GM21526 (cell line): ENCODE measurements around the gene VCL.
"Not testable (repeated sequence)": the region's sequence is repeated elsewhere in the genome, so short reads cannot be mapped to it uniquely, and the experiment has no call there.

Experiments
- ATAC-seq: cut with Tn5 transposase; IDR thresholded peaks from one replicate; pipeline ENCODE4 v1.9.1; 2021; ENCODE audit warnings: moderate library complexity; ENCODE audit not compliant: unreplicated experiment, low FRiP score

The VCL gene

DNA sequence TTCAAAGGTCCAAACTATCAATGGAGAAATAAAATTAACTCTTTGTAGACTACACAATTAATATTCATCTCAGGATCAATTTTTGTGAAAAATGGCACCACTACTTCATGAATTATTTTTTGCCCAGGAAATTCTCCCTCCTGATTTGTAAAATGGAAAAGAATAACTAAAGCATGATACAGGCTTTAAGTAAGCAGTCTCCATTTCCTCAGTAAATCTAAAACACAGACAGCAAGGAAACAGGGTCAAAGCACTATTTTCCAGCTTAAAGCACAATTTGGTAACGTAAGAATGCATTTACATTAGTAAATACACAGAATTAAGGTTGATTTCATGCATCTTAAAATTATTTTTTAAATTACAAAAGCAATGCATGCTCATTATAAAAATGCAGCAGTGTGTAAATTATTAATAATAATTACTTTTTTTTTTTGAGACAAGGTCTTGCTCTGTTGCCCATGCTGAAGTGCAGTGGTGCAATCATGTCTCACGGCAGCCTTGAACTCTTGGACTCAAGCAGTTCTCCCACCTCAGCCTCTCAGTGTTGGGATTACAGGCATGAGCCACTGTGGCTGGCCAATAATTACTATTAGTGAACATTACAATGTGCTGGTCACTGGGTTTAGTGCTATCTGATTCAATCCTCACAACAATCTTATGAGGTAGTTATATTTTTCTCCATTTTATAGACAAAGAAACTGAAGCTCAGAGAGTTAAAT is 26.1 kb upstream of the VCL start:
- no peak for ATAC-seq

DNA sequence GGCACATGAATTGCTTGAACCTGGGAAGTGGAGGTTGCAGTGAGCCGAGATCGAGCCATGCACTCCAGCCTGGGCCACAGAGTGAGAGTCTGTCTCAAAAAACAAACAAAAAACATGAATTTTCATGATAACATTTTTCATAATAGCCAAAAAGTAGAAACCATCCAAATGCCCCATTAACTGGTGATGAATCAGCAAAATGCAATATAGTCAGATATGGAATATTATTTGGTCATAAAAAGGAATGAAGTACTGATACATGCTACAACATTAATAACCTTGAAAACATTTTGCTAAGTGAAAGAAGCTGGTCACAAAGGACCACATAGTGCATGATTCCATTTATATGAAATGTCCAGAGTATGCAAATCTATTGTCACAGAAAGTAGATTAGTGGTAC is 24.5 kb upstream of the VCL start:
- no peak for ATAC-seq

DNA sequence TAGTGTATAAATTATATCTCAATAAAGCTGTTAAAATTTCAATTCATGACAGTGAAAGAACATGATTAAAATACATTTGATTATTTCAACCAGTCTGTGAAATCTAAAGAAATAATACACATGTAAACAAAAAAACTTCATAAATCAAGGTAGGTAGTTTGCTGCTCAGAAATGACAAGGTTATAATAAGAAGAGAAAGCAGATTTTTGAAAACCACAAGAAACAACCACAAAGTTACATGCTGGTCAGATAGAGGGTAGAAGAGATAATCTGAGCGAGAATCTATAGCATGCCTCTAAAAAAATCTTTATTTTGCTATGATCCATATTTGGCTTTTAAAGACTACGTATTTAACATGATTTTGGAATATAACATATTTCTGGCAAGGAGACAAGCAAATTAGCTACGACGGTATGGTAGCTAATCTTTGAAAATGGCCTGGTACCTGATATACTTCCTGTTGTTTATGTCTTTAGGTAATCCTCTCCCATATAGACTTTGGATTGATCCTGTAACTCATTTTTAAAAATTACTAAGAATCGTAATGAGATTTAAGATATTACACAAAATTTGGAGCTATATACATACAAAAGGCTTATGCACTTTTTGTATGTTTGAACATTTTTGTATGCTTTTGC is 23.5 kb upstream of the VCL start:
- no peak for ATAC-seq

DNA sequence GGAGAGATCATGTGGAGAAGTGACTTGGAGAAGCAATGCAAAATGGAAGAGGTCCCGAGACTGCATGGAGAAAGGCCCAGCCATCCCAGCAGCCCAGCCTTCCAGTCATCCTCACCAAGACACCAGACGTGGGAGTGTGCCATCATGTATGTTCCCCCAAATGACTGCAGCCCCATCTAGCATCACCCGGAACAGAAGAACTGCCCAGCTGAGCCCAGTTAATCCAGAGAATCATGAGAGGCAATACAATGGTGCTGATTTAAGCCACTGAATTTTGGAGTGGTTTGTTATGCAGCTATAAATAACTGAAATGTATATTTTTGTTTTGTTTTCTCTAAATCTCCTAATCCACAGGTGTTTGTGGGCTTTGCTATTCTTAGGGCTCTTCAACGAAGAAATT is 22.5 kb upstream of the VCL start:
- no peak for ATAC-seq

DNA sequence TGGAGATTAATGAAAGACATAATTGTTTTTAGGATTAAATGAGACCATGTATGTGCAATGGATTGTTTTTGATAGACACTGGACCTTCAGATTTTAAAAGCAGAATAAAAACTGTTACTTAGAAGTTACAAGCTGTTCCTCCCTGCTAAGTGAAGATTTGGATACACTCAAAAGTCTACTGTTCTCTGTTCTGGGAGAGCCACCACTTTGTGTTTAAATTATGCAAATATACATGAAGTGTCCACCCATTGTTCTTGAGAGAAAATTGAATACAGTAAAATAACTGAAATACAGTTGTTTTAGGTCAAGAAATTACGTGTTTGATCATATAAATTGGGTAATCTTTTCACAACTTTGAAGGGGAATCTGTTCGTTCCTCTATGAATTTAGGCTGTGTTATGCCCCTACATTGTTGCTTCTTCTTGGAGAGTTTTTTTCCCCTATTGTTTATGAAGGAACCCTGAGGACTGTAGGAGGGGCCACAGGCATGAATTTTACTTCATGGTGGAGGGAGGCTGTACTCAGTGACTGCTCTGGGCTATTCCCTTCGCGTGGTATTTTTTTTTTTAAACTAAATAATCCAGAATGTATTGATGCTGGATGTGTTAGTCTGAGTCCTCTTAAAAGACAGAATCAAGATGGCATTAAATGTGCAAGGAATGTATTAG is 18.6 kb upstream of the VCL start:
- no peak for ATAC-seq

DNA sequence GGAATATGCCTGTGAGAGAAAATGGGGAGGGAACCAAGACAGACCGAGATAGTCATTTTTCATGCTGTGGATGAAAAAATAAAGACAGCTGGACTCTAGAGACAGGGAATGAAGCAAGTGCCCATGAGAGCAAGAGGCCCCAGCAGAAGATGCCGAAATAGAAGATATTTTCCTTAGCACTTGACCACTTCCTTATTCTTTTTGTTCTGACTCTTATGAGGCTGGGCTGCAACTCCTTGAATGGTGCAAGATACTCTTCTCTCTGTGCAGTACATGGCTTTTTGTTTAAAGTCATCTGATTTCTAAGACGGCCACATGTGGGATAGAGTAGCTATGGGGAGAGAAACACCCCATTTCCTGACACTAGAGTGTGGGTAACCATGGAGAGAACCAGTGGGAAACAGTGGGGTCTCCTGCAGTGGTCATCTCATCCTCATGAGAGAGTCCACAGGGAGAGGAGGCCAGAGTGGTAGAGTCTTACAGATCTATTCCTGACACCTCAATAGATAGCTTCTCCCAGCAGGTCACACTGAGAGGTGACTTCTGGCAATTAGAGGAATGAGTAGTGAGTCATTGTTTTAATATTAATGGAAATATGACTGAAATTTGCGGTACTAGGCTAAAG is 18.0 kb upstream of the VCL start:
- no peak for ATAC-seq

DNA sequence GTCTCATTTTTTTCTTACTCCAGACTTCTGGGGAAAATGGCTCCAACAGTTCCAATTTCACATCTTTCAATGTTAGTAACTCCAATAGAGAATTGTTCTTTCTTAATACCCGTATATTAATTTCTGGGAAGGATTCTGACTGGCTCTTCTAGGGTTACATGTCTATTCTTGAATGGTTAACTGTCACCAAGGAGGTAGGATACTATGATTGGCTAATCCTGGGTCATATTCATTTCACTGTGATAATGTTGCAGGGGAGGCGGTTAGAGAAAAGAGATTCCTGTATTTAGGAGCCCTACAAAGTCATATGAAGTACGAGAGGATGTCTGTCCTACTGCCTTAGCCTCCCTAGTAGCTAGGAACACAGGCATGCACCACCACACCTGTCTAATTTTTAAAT is 16.1 kb upstream of the VCL start:
- no peak for ATAC-seq

DNA sequence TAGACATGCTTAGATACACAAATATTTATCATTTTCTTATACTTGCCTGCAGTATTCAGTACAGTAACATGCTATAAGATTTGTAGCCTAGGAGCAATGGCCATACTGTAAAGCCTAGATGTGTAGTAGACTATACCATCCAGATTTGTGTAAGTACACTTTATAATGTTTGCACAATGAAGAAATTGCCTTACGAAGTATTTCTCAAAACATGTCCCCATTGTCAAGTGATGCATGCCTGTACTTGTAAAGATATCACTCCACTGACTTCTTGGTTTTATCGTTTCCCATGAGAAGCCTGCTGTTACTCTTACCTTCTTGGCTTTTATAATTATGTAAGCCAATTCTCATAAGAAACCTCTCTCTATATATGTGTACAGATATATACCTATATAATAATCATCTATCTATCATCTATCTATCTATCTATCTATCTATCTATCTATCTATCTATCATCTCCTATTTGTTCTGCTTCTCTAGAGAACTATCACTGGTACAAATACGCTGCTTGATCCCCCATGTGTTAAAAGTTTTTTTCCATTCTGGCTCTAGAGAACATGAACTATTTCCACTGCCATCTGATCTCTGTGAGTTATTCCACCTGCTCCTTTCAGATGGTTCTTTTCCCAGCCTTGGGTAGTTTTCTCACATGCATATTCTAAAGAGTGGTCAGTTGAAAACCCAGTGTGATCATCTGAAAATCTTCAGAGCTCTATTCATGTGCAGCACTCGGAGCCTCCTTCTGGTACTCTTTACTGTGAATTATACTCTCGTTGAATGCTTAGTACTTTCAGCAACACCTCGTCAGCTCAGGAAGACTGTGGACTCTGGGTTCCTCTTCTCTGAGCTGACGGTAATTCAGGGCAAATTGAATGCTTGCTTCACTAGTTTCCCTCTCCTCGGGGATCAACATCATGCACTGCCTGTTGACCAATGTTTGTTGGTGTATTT is 14.5 kb upstream of the VCL start:
- ATAC-seq = no peak

DNA sequence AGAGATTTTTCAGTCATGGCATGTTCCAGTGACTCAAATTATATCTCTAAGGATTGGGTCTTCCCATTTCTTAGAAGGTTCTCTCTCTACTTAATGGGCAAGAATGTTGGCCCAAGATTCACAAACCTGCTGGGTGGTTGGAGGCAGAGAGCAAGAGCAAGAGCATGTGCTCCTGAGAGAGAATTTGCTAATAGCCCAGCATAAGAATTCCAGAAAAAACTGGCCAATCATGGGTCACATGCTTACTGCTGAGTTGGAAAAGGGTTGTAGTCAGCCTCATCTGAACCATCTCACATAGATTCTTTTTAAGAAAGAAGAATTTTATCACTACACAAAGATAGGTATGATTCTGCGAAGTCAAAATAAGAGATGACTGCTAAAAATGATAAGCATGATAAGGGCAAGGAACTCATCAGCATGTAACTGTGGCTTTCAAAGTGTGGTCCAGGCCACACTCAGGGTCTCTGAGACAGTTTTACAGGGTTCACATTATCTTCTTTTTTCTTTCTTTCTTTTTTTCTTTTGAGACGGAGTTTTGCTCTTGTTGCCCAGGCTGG is 8.2 kb upstream of the VCL start:
- no peak for ATAC-seq

DNA sequence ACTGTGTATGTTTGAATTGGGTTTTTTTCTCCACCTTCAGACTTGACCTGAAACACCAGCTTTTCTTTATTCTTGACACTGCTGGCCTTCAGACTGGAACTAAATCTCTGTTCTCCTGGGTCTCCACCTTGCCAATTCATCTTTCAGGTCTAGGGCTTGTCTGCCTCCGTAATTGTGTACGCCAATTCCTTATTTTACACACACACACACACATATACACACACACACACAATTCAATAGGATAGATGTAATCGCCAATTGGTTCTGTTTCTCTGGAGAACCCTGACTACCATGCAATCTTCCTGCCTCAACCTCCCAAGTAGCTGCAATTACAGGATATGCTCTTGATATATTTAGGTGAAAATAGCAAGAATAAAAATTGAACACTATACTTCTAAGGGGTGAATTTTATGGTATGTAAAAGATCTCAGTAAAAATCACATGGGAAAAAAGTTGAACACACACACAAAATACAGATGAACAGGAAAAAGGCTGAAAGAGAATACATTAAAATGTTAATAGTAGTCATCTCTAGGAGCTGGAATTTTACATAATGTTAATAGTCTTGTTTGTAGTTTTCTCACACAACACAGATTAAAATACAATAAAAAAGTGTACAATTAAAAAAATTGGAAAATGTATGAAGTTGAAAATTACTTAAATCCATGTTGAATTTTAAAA is 6.6 kb upstream of the VCL start:
- no peak for ATAC-seq

DNA sequence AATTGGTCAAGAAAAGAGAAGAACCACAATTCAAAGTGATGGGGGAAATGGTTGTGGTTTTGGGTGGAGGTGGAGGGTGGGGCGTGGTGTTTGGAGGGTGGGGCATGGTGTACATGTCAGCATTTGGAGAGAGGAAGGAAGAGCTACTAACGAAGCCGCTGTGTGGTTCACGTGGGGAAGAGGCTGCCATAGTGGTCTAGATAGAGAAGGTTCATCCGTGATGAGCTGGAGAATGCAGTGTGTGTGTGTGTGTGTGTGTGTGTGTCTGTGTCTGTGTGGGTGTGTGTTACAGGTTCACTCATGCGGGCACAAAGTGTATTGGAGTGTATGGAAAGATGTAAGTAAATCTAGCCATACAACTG is 6.1 kb upstream of the VCL start:
- ATAC-seq = no peak

DNA sequence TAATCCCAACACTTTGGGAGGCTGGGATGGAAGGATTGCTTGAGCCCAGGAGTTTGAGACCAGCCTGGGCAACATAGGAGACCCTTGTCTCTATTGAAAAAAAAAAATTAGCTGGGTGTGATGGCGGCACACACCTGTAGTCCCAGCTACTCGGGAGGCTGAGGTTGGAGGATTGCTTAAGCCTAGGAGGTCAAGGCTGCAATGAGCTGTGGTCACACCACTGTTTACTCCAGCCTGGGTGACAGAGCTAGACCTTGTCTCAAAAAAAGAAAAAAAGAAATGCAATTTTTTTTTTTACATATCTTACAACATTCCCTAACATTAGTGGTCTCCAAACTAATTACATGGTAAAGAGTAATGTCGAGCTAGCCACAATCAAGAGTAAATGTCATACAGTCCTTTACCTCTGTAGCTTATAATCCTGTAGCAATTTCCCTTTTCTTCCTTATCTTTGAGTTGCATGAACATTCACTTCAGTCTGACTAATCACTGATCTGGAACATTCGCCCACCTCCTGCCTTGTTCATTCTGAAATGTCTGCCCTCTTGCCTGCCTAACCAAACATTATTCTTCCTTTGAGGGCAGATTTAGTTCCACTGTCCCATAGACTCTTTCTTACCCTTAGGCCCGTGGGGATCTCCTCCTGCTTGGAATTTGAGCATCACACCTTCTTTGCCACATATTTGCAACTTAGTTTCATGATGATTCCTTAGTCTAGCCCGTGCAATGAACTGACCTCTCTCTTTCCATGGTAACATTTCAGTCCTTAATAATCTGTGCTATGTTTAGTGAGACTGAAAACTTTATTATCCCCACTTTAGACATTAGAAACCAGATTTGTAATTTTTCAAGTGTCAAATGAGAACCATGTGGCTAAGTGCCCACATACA is 4.8 kb upstream of the VCL start:
- ATAC-seq = no peak

DNA sequence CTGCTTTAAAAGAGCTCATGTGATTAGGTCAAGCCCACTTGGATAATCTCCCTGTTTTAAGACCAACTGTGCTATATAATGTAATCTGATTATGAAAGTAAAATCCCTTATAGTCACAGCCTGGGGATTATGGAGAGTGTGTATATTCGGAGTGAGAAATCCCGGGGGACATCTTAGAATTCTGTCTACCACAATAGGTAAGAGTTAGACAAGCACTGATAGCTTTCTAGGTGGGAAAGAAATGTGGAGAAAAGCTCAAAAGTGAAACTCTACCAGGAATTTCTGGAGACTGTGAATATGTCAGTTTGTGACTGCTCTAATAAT is 2.9 kb upstream of the VCL start:
- ATAC-seq = no peak

DNA sequence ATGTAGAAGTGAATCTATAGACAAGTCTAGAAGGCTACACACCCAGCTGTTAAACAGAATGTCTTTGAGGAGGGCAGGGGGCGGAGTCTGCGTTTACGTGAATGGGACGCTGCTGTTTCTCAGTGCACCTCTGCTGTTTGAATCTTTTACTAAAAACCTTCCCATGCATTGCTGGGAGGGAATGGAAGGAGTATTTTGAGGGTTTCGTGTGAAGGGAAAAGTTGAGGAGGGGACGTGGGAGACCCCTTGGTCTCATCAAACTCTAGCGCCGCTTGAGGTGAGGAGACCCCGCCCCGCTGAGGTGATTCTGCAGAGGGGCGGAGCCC is 492 bp upstream of the VCL start:
- ATAC-seq = peak; percentile 31

DNA sequence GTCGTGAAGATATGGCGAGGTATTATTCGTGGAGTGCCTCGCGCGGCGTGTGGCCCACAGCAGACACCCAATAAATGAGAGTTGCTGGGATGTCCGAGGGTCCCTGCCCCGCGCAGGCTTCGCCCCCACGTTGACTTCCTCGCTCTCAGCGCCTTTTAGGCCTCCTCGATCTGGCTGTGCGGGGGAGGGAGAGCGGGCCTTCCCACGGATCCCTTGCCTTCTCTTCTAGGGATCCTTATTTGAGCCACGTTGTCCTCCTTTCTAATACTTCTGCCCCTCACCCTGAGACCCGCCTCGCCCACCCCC is 660 bp downstream of the VCL start:
- no peak for ATAC-seq

DNA sequence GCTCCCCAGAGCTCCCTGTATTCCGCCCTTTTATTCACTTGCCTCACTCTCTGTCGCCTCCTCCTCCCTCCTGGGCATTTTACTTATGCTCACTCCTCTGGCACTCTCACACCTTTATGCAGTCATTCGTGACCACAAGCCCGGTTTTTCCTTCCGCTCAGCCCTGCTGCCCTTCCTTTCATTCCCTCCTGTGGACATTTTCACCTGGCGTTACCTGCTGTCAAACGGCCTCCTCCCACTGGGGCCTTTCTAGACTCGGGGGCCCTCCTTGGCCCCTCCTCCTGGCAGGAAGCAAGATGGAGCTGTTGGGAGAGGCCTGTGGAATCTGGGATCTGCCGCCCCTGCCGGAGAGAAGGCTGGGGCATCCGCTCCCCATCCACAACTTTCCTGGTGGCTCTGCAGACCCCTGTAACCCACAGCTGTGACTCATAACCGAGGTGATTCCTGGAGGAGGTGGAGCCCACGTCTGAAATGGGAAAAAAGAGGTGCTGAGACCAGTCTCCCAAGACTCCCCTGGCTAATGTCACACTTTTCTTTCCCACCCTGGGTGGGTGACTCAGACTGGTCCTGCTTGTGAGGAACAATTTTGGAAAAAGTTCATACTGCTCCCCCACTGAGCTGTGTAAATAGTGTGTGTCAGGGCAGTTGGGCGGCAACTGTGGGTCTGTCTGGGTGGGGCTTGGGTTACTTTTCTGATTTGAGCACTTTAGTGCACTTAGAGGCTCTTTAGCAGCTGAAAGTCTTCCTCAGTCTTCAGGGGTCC is 1.2 kb downstream of the VCL start:
- no peak for ATAC-seq

DNA sequence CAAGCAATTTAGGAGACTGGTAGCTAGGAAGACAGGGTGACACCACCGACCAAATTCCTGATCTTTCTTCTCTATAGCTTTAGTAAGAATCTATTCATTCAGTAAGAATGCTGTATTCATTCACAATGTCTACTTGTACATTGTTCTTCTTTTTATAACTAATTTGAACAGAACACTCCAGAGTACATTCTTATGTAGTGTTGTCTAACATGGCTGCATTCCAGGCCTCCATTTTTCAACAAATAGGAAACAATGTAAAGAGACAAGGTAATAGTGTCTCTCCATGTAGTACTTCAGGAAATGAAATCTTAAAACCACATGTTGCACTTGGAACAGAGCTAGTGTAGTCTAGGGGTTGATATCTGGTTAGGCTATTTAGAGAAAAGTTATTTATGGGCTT is 1.8 kb downstream of the VCL start:
- ATAC-seq = no peak

DNA sequence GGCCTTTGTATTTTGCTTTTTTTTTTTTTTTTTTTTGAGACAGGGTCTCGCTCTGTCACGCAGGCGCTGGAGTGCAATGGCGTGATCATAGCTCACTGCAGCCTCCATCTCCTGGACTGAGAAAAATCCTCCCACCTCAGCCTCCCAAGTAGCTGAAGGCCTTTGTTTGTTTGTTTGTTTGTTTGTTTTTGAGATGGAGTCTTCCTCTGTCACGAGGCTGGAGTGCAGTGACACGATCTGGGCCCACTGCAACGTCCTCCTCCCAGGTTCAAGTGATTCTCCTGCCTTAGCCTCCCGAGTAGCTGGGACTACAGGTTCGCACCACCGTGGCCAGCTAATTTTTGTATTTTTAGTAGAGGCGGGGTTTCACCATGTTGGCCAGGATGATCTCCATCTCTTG is 2.3 kb downstream of the VCL start:
- not testable (repeated sequence) for ATAC-seq
